Measurements from ENCODE around the gene ASIC4.

GRCh38 chr2:219498280-219499057 is 15.8 kb upstream of the ASIC4 start, which contains the start of gene GMPPA:
- TF ChIP-seq POLR2A (IDR thresholded peaks at IDR 0.05) = peak; percentile 62 to 67
- TF ChIP-seq, protein P1, sequence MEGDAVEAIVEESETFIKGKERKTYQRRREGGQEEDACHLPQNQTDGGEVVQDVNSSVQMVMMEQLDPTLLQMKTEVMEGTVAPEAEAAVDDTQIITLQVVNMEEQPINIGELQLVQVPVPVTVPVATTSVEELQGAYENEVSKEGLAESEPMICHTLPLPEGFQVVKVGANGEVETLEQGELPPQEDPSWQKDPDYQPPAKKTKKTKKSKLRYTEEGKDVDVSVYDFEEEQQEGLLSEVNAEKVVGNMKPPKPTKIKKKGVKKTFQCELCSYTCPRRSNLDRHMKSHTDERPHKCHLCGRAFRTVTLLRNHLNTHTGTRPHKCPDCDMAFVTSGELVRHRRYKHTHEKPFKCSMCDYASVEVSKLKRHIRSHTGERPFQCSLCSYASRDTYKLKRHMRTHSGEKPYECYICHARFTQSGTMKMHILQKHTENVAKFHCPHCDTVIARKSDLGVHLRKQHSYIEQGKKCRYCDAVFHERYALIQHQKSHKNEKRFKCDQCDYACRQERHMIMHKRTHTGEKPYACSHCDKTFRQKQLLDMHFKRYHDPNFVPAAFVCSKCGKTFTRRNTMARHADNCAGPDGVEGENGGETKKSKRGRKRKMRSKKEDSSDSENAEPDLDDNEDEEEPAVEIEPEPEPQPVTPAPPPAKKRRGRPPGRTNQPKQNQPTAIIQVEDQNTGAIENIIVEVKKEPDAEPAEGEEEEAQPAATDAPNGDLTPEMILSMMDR (IDR thresholded peaks at IDR 0.05) = peak in 2 of 6 experiments; percentile 14 to 20

Data from adrenal gland (tissue), 5 donors.